Liver (tissue), 9 donors: ENCODE data around the gene SETBP1. TPM values are rescaled to one million over a fixed set of nuclear protein-coding genes. Genes with fewer than 3 reads are reported as not detected.

Source experiments
- DNase-seq: peaks from one replicate; pipeline ENCODE4 v3.0.0-alpha.2; 2017; ENCODE audit warnings: low spot score
- H3K27ac ChIP-seq, 2 donors: one replicate each; pipeline ENCODE4 v1.7.0; 2013; ENCODE audit warnings: inconsistent platforms in 2 of 2, low read length in 2 of 2, control low read depth in 1 of 2, low read depth in 1 of 2, mild to moderate bottlenecking in 1 of 2
- H3K27me3 ChIP-seq, 4 donors: one replicate each; pipeline versions ENCODE4 v1.6.1 to v1.7.0; 2013; ENCODE audit warnings: low read length in 3 of 4, inconsistent platforms in 1 of 4, mild to moderate bottlenecking in 1 of 4, moderate library complexity in 1 of 4; ENCODE audit not compliant: control insufficient read depth in 4 of 4, insufficient read depth in 4 of 4
- H3K36me3 ChIP-seq, 4 donors: one replicate each; pipeline versions ENCODE4 v1.6.1 to v1.7.0; 2013; ENCODE audit warnings: low read length in 3 of 4, mild to moderate bottlenecking in 3 of 4, low read depth in 1 of 4, moderate library complexity in 1 of 4; ENCODE audit not compliant: control insufficient read depth in 4 of 4, insufficient read depth in 3 of 4
- H3K4me1 ChIP-seq, 4 donors: one replicate each; pipeline versions ENCODE4 v1.6.1 to v1.7.0; 2013; ENCODE audit warnings: low read length in 3 of 4, mild to moderate bottlenecking in 3 of 4, moderate library complexity in 1 of 4; ENCODE audit not compliant: control insufficient read depth in 4 of 4, insufficient read depth in 4 of 4
- H3K4me3 ChIP-seq, 3 donors: one replicate each; pipeline versions ENCODE4 v1.6.1 to v1.7.0; 2013; ENCODE audit warnings: low read length in 3 of 3, control low read depth in 1 of 3, low read depth in 1 of 3, mild to moderate bottlenecking in 1 of 3
- H3K9ac ChIP-seq, 2 donors: one replicate each; pipeline ENCODE4 v1.7.0; 2013; ENCODE audit warnings: low read length in 2 of 2, mild to moderate bottlenecking in 2 of 2, moderate library complexity in 2 of 2, control low read depth in 1 of 2, low read depth in 1 of 2
- H3K9me3 ChIP-seq, 4 donors: one replicate each; pipeline versions ENCODE4 v1.6.1 to v1.7.0; 2013; ENCODE audit warnings: low read length in 3 of 4; ENCODE audit not compliant: control insufficient read depth in 4 of 4
- ATF3 ChIP-seq: IDR thresholded peaks from 2 replicates; pipeline ENCODE4 v1.6.1; 2016; ENCODE audit warnings: antibody characterized with exemption
- CTCF ChIP-seq: fragments of 150-350 bp; IDR thresholded peaks from 2 replicates; pipeline ENCODE4 v1.5.1; 2017; ENCODE audit warnings: improper control_type of control experiment, low read depth, low read length; ENCODE audit not compliant: missing input control
- EGR1 ChIP-seq, 2 donors: IDR thresholded peaks; 2 replicates each; pipeline ENCODE4 v1.6.1; 2016 to 2018; ENCODE audit warnings: antibody characterized with exemption in 2 of 2, low read depth in 2 of 2
- GABPA ChIP-seq, 2 donors: IDR thresholded peaks in 1 of 2; conservative IDR thresholded peaks in 1 of 2; 2 replicates each; pipeline ENCODE4 v1.6.1; 2016; ENCODE audit warnings: antibody characterized with exemption in 2 of 2, mild to moderate bottlenecking in 1 of 2, moderate library complexity in 1 of 2
- HNF4A ChIP-seq, 2 donors: conservative IDR thresholded peaks; 2 replicates each; pipeline ENCODE4 v1.6.1; 2016; ENCODE audit warnings: antibody characterized with exemption in 2 of 2, mild to moderate bottlenecking in 2 of 2
- JUND ChIP-seq, 2 donors: IDR thresholded peaks; 2 replicates each; pipeline ENCODE4 v1.6.1; 2016; ENCODE audit warnings: antibody characterized with exemption in 2 of 2
- MAX ChIP-seq: IDR thresholded peaks from 2 replicates; pipeline ENCODE4 v1.6.1; 2016; ENCODE audit warnings: antibody characterized with exemption
- RAD21 ChIP-seq, 2 donors: IDR thresholded peaks; 2 replicates each; pipeline ENCODE4 v1.6.1; 2016; ENCODE audit warnings: antibody characterized with exemption in 2 of 2, mild to moderate bottlenecking in 2 of 2
- REST ChIP-seq: IDR thresholded peaks from 2 replicates; pipeline ENCODE4 v1.6.1; 2016; ENCODE audit warnings: antibody characterized with exemption, mild to moderate bottlenecking
- RXRA ChIP-seq, 2 donors: IDR thresholded peaks; 2 replicates each; pipeline ENCODE4 v1.6.1; 2017 to 2018; ENCODE audit warnings: antibody characterized with exemption in 2 of 2, mild to moderate bottlenecking in 1 of 2
- SP1 ChIP-seq: IDR thresholded peaks from 2 replicates; pipeline ENCODE4 v1.6.1; 2018; ENCODE audit warnings: antibody characterized with exemption, mild to moderate bottlenecking
- TAF1 ChIP-seq: conservative IDR thresholded peaks from 2 replicates; pipeline ENCODE4 v1.6.1; 2016; ENCODE audit warnings: antibody characterized with exemption, mild to moderate bottlenecking
- YY1 ChIP-seq: IDR thresholded peaks from 2 replicates; pipeline ENCODE4 v1.6.1; 2016; ENCODE audit warnings: antibody characterized with exemption, mild to moderate bottlenecking
- ZBTB33 ChIP-seq: IDR thresholded peaks from 2 replicates; pipeline ENCODE4 v1.6.1; 2016; ENCODE audit warnings: antibody characterized with exemption
- WGBS: extraction: QIAGEN DNeasy Blood & Tissue Kit; methylation state at CpG from one replicate; pipeline ENCODE4 v1.1.7; 2013; 5-methylcytosine and 5-hydroxymethylcytosine counted together
- polyA plus RNA-seq, 2 donors: library from polyadenylated mRNA; stranded (reverse) in 1 of 2; unstranded in 1 of 2; fragments of 200-250 nt in 1 of 2; fragments of >200 nt in 1 of 2; fragmentation: Nextera tagmentation in 1 of 2; extraction: Ambion mirVana in 1 of 2; gene quantifications; one replicate each; pipeline versions ENCODE4 v1.2.1 to v1.2.3, GENCODE V29; 2013 to 2015
- total RNA-seq, 2 donors: library from RNA; depleted of rRNA; stranded (reverse); fragments of >200 nt; gene quantifications; one replicate each; pipeline ENCODE4 v1.2.3, GENCODE V29; 2014
- donor health status: healthy.
- donor health status: healthy.
- donor health status: healthy.
- donor health status: healthy.
- donor health status: healthy.

The SETBP1 gene
- total and polyA plus RNA-seq, 4 donors: 2.5 to 15.8 (median 4.7) TPM

- no peak for DNase-seq
- WGBS: 95% methylated on average over 2 of the region's 2 CpGs
- Histone ChIP-seq H3K27ac (no peak overlapping the region), H3K4me1 (peaks cover 3 to 7% (median 6%) of the 10 kb centered on the region in 4 donors), H3K27me3 (no peaks in the 10 kb centered on the region), H3K9ac (no peak overlapping the region), H3K9me3 (no peaks in the 10 kb centered on the region), H3K36me3 (no peaks in the 10 kb centered on the region), H3K4me3 (no peak overlapping the region)
- TF ChIP-seq RXRA (IDR thresholded peaks at IDR 0.05) (no peak), TAF1 (no peak), EGR1 (IDR thresholded peaks at IDR 0.05; ENCODE audit: low read depth in 2 of 2) (no peak), GABPA (IDR thresholded peaks at IDR 0.05 in 1 of 2, conservative IDR thresholded peaks at IDR 0.05 in 1 of 2) (no peak), SP1 (no peak), JUND (IDR thresholded peaks at IDR 0.05) (no peak), ATF3 (no peak), HNF4A (conservative IDR thresholded peaks at IDR 0.05) (no peak), YY1 (no peak), RAD21 (IDR thresholded peaks at IDR 0.05) (no peak), REST (no peak), ZBTB33 (no peak), CTCF (no peak), MAX (no peak)
Observed at GRCh38 chr18:44922968-44923367, 242.3 kb downstream of the SETBP1 start.

GRCh38 chr18:44924785-44925499 lies 244.3 kb downstream of the SETBP1 start:
- Histone ChIP-seq H3K36me3 (no peaks in the 10 kb centered on the region), H3K9me3 (no peaks in the 10 kb centered on the region), H3K4me1 (peaks cover 0 to 2% (median 0%) of the 10 kb centered on the region in 4 donors), H3K27me3 (no peaks in the 10 kb centered on the region), H3K27ac (no peak overlapping the region), H3K9ac (no peak overlapping the region), H3K4me3 (no peak overlapping the region)
- DNase-seq: no peak
- TF ChIP-seq HNF4A (conservative IDR thresholded peaks at IDR 0.05): no peak
- no peak for TF ChIP-seq REST
- 86% methylated on average over 6 of the region's 6 CpGs for WGBS
